GM12873 (cell line): ENCODE results near the gene ARSB.

ENCODE experiments used
- TF ChIP-seq, protein P1 (sequence below): IDR thresholded peaks from 2 replicates; pipeline ENCODE4 v1.5.1; 2012; ENCODE audit warnings: low read depth, mild to moderate bottlenecking, moderate library complexity, low read length, control low read depth; ENCODE audit not compliant: insufficient read depth; ENCODE audit errors: missing control alignments

ARSB gene

DNA sequence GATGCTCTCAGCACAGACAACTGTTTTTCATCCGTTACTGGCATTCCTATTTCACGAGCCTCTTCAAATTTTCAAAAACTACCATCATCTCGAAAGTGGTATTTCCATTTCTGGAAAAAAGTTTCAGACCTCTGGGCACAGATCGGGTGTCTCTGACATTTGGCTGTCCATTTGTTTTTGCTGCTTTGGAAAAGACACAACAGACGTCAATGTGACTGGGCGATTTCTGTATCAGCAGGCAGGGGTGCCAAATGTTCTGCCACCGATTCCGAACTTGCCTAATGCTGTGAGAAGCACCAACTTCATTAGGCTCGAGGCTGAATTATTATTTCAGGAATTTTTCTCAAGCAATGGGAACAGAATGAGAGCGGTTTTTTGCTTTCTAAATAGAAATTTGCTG lies 105.6 kb downstream of the ARSB start:
- TF ChIP-seq, protein P1, sequence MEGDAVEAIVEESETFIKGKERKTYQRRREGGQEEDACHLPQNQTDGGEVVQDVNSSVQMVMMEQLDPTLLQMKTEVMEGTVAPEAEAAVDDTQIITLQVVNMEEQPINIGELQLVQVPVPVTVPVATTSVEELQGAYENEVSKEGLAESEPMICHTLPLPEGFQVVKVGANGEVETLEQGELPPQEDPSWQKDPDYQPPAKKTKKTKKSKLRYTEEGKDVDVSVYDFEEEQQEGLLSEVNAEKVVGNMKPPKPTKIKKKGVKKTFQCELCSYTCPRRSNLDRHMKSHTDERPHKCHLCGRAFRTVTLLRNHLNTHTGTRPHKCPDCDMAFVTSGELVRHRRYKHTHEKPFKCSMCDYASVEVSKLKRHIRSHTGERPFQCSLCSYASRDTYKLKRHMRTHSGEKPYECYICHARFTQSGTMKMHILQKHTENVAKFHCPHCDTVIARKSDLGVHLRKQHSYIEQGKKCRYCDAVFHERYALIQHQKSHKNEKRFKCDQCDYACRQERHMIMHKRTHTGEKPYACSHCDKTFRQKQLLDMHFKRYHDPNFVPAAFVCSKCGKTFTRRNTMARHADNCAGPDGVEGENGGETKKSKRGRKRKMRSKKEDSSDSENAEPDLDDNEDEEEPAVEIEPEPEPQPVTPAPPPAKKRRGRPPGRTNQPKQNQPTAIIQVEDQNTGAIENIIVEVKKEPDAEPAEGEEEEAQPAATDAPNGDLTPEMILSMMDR, result no peak

DNA sequence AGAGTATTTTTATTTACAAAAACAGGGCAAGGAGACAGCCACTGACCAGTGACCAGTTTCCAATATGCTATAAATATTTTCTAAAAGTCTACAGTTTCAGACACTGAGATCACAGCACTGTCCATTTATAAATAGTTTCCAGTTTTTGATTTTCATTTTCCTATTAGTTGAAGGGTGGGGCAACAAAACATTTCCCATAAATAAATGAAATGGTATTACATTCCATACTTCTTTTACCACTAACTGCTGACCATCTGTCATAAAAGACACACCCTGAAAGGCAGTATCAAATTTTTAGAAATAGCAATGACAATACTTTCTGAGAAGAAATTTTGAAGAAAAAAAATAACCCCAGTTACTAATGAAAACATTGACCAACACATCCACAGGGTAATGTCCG lies 126.7 kb downstream of the ARSB start:
- TF ChIP-seq, protein P1, result no peak

- TF ChIP-seq, protein P1, result no peak
These were observed 130.1 kb downstream of the ARSB start for GRCh38 chr5:78855026-78855425.

- TF ChIP-seq, protein P1, result no peak
These were observed 139.6 kb downstream of the ARSB start for GRCh38 chr5:78845470-78845869.

DNA sequence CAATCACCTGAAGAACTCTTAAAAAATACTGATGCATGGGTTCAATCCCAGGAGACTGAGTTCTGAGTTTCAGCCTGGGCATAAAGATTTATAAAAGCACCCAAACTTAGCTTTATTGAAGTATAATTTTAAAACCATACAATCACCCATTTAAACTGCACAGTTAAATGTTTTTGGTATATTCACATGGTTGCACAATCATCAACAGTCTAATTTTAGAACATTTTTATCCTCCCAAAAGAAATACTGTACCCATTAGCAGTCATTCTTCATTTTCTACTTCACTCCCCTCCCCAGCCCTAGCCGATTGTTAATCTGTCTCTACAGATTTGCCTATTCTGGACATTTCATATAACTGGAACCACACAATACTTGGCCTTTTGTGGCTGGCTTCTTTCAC lies 141.7 kb downstream of the ARSB start:
- TF ChIP-seq, protein P1, result no peak

DNA sequence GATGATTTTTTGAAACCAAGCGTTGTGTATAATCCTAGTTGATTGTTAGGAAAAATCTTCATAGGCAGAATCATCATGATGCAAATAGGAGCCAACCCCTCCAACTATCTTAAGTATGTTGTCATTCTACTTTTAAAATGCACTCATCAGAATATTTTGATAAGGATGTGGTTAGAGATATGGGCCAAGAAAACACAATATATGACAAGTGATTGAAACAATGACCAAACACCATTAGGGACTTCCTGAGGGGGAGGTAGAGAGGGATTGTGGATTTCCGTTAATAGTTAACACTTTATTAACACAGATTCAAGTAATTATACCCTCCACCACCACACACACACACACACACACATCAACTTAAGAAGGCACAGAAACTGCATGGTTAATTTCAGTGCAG lies 143.3 kb downstream of the ARSB start:
- TF ChIP-seq, protein P1, result no peak

DNA sequence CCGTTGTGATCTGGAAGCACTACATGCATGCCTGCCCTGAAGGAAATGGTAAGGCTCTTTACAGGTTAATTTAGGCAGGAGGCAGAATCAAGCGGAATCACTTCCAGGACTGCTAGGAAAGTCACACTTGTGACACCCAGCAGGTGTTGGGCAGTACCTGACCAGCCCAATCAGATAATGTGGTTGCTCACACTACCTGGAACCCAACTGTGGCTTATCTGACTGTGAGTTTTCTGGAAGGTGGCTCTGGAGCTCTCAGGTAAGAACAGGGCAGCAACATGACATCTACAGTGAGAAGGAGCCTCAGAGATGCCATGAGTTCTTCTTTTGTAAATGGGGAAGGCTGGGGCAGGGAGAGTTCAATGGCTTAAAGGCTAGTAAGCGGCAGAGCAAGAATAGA lies 146.4 kb downstream of the ARSB start:
- TF ChIP-seq, protein P1, result no peak
